LHCN-M2 (cell line): Measurements from ENCODE around the gene CRKL. TPM values are rescaled to one million over a fixed set of nuclear protein-coding genes. Genes with fewer than 3 reads are reported as not detected.
"Not testable (repeated sequence)": the region's sequence is repeated elsewhere in the genome, so short reads cannot be mapped to it uniquely, and the experiment has no call there.

Source experiments
- DNase-seq: peaks from one replicate; pipeline ENCODE4 v3.0.0-alpha.2; 2012; ENCODE audit warnings: low read depth
- total RNA-seq: library from RNA; depleted of rRNA; stranded (reverse); fragments of >200 nt; gene quantifications from 2 replicates; pipeline ENCODE4 v1.2.3, GENCODE V29; 2014

Gene CRKL
- total RNA-seq, 1 experiment from 2014 or later = 50.0 TPM

- not testable (repeated sequence) for DNase-seq
Observed at GRCh38 chr22:20901093-20902033, 15.8 kb upstream of the CRKL start.

- DNase-seq = no peak
Observed at GRCh38 chr22:20903093-20903492, 14.1 kb upstream of the CRKL start.

- peak; percentile 93 for DNase-seq
Observed at GRCh38 chr22:20904008-20904979, 12.9 kb upstream of the CRKL start.

GRCh38 chr22:20904980-20905355, 12.2 kb upstream of the CRKL start:
- no peak for DNase-seq

GRCh38 chr22:20905415-20906386, 11.5 kb upstream of the CRKL start:
- no peak for DNase-seq

- no peak for DNase-seq
Observed at GRCh38 chr22:20906387-20906767, 10.8 kb upstream of the CRKL start.

- DNase-seq = not testable (repeated sequence)
Observed at GRCh38 chr22:20908717-20909116, 8.5 kb upstream of the CRKL start.

- no peak for DNase-seq
Observed at GRCh38 chr22:20909543-20910303, 7.5 kb upstream of the CRKL start.

GRCh38 chr22:20912494-20912893, 4.7 kb upstream of the CRKL start:
- DNase-seq = no peak

- peak; percentile 19 for DNase-seq
Observed at GRCh38 chr22:20918663-20919218, 1.5 kb downstream of the CRKL start.

GRCh38 chr22:20919718-20920117, 2.5 kb downstream of the CRKL start:
- DNase-seq = no peak

GRCh38 chr22:20920881-20921203, 3.6 kb downstream of the CRKL start:
- DNase-seq = no peak

GRCh38 chr22:20922141-20922751, 5.0 kb downstream of the CRKL start:
- no peak for DNase-seq

GRCh38 chr22:20926243-20926642, 9.0 kb downstream of the CRKL start:
- no peak for DNase-seq

- DNase-seq = no peak
Observed at GRCh38 chr22:20927940-20928572, 10.8 kb downstream of the CRKL start.

- DNase-seq = no peak
Observed at GRCh38 chr22:20928573-20928967, 11.4 kb downstream of the CRKL start.

- no peak for DNase-seq
Observed at GRCh38 chr22:20930004-20930403, 12.8 kb downstream of the CRKL start.

- not testable (repeated sequence) for DNase-seq
Observed at GRCh38 chr22:20930435-20930834, 13.2 kb downstream of the CRKL start.

GRCh38 chr22:20931126-20931654, 14.0 kb downstream of the CRKL start:
- DNase-seq = no peak
